ENCODE data around the gene FAM89B. TPM values are rescaled to one million over a fixed set of nuclear protein-coding genes. Genes with fewer than 3 reads are reported as not detected.

The FAM89B gene
- total RNA-seq, 4 donors from 2014 or later = 12.0 to 44.1 (median 23.9) TPM

DNA sequence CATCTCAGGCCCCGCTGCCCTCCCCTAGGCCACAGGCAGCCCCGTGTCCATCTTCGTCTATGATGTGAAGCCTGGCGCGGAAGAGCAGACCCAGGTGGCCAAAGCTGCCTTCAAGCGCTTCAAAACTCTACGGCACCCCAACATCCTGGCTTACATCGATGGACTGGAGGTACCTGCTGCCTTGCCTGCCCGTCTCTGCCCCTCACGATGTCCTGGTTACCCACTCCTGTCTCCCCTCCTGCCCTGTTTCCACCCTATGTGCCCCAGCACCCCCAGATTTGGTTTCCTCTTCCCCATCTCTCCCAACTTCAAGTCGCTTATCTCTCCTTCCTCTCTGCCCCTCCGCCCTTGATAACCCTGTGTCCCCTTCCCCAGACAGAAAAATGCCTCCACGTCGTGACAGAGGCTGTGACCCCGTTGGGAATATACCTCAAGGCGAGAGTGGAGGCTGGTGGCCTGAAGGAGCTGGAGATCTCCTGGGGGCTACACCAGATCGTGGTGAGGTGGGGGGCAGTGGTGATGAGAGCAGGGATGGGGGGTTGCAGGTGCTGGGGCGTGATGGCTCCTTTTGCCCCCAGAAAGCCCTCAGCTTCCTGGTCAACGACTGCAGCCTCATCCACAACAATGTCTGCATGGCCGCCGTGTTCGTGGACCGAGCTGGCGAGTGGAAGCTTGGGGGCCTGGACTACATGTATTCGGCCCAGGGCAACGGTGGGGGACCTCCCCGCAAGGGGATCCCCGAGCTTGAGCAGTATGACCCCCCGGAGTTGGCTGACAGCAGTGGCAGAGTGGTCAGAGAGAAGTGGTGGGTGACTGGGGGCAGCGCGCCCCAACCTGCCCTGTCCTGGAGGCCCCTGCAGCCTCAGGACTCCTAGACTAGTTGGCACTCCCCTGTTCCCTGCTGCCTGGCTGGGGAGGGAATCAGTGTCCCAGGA is 46.5 kb upstream of the FAM89B start:
- TF ChIP-seq, protein P1, sequence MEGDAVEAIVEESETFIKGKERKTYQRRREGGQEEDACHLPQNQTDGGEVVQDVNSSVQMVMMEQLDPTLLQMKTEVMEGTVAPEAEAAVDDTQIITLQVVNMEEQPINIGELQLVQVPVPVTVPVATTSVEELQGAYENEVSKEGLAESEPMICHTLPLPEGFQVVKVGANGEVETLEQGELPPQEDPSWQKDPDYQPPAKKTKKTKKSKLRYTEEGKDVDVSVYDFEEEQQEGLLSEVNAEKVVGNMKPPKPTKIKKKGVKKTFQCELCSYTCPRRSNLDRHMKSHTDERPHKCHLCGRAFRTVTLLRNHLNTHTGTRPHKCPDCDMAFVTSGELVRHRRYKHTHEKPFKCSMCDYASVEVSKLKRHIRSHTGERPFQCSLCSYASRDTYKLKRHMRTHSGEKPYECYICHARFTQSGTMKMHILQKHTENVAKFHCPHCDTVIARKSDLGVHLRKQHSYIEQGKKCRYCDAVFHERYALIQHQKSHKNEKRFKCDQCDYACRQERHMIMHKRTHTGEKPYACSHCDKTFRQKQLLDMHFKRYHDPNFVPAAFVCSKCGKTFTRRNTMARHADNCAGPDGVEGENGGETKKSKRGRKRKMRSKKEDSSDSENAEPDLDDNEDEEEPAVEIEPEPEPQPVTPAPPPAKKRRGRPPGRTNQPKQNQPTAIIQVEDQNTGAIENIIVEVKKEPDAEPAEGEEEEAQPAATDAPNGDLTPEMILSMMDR (IDR thresholded peaks at IDR 0.05) = no peak
- TF ChIP-seq POLR2A (IDR thresholded peaks at IDR 0.05) = no peak
- Histone ChIP-seq H3K4me3 (peak overlapping the region; percentile 66 to 99 (median 85)), H3K9me3 (no peaks in the 10 kb centered on the region), H3K27me3 (no peaks in the 10 kb centered on the region), H3K4me1 (peaks cover 20 to 43% (median 22%) of the 10 kb centered on the region in 3 donors), H3K27ac (peak overlapping the region; percentile 83 to 96 (median 90)), H3K36me3 (peaks cover 2 to 48% (median 5%) of the 10 kb centered on the region in 3 donors)
- intact Hi-C loops (cut with DNase I) = no loop called here
- no peak for DNase-seq
- 27 to 44% methylated on average over 14 to 16 of the region's 31 CpGs for WGBS, 2 donors

DNA sequence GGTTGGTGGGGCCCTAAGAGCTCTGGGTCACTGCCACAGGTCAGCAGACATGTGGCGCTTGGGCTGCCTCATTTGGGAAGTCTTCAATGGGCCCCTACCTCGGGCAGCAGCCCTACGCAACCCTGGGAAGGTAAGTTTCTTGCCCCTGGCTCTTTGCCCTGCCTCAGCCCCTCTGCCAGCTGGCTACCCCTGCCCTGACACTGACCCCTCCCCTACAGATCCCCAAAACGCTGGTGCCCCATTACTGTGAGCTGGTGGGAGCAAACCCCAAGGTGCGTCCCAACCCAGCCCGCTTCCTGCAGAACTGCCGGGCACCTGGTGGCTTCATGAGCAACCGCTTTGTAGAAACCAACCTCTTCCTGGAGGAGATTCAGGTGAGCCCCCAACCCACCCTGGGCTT is 45.6 kb upstream of the FAM89B start:
- 82 to 100% methylated on average over 2 to 4 of the region's 8 CpGs for WGBS, 2 donors
- no peaks in the 10 kb centered on the region for H3K9me3 ChIP-seq
- intact Hi-C loops (cut with DNase I) = no loop called here
- H3K27me3 ChIP-seq = no peaks in the 10 kb centered on the region
- peaks cover 20 to 43% (median 22%) of the 10 kb centered on the region in 3 donors for H3K4me1 ChIP-seq
- no peak for TF ChIP-seq POLR2A (IDR thresholded peaks at IDR 0.05)
- TF ChIP-seq, protein P1 (IDR thresholded peaks at IDR 0.05) = no peak
- peaks cover 11 to 57% (median 14%) of the 10 kb centered on the region in 3 donors for H3K36me3 ChIP-seq
- no peak overlapping the region for H3K4me3 ChIP-seq
- DNase-seq = no peak
- H3K27ac ChIP-seq = no peak overlapping the region

DNA sequence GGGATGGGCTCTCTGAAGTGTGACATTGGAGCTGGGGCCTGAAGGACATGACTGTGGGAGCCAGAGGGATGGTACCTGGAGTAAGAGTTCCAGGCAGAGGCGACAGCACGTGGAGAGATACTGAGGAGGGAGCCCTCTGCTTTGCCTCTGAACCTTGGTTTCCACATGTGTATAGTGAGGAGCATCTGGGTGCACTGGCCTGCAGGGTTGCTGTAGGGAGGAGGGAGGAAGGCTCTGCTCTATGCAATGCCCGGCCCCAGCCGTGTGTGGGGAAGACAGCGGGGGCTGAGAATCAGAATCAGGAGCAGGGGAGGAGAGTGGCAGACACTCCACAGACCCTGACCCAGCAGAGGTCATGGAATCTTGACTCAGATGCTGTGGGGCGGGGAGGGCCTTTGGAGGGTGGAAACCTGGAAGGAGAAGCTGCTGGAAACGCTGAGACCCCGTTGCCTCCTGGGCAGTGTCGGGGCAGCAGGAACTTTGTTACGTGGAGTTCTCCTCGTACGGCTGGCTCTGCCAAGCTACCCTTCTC is 43.5 kb upstream of the FAM89B start:
- Histone ChIP-seq H3K27me3 (no peaks in the 10 kb centered on the region), H3K27ac (no peak overlapping the region), H3K36me3 (peaks cover 17 to 79% (median 27%) of the 10 kb centered on the region in 3 donors), H3K4me3 (no peak overlapping the region), H3K9me3 (no peaks in the 10 kb centered on the region), H3K4me1 (peaks cover 17 to 32% (median 22%) of the 10 kb centered on the region in 3 donors)
- DNase-seq = no peak
- no peak for TF ChIP-seq POLR2A (IDR thresholded peaks at IDR 0.05)
- intact Hi-C loops (cut with DNase I) = no loop called here
- WGBS, 2 donors = 90 to 92% methylated on average over 8 to 11 of the region's 12 CpGs

DNA sequence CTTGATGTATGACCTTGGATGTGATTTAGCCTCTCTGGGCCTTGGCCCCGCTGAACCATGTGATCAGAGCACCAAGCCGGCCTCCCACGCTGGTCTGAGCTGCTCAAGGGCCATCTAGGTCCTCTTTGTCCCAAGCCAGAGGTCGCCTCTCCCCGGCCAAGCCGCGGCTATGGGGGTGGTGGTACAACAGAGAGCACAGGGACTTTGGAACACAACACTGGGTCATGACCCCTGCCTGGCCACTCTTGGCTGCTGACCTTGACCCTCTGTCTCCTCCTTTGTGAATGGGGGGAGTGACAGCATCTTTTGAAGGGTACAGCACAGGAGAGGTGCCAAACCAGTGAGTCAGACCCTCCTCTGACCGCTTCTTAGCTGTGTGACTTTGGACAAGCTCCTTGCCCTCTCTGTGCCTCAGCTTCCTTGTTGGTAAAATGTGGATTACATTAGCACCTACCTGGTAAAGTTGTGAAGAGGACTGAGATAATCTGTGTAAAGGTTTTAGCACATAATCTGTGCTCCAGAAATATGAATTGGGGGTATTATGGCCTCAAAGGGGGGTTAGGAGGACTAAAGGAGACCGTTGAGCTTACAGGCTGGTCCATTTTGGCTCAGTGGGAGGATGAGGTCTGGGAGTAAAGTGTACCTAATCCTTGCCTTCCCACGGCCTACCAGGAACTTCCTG is 42.7 kb upstream of the FAM89B start:
- Histone ChIP-seq H3K27ac (no peak overlapping the region), H3K4me1 (peaks cover 10 to 25% (median 15%) of the 10 kb centered on the region in 3 donors), H3K4me3 (no peak overlapping the region), H3K27me3 (no peaks in the 10 kb centered on the region), H3K36me3 (peaks cover 17 to 86% (median 27%) of the 10 kb centered on the region in 3 donors), H3K9me3 (no peaks in the 10 kb centered on the region)
- DNase-seq = no peak
- intact Hi-C loops (cut with DNase I) = no loop called here
- no peak for TF ChIP-seq POLR2A (IDR thresholded peaks at IDR 0.05)
- TF ChIP-seq, protein P1 (IDR thresholded peaks at IDR 0.05) = no peak
- 61 to 80% methylated on average over 2 to 3 of the region's 10 CpGs for WGBS, 2 donors

DNA sequence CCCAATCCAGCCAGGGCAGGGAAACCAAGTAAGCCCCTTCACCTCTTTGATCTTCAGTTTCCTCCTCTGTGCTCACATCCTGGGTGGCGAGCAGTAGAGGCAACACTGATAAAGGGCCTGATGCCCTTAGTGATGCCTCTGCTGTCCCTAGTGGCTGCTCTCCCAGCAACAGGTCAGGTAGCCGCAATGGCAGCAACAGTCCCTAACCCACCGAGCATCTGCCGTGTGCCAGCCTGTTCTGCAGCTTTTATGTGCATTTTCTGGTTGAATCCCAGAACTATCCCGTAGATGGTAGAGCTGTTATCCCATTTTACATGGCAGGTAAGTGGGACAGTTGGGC is 42.2 kb upstream of the FAM89B start:
- 69 to 83% methylated on average over 5 of the region's 5 CpGs for WGBS, 2 donors
- intact Hi-C loops (cut with DNase I) = no loop called here
- H3K27me3 ChIP-seq = no peaks in the 10 kb centered on the region
- H3K36me3 ChIP-seq = peaks cover 17 to 91% (median 27%) of the 10 kb centered on the region in 3 donors
- no peak overlapping the region for H3K27ac ChIP-seq
- no peak overlapping the region for H3K4me3 ChIP-seq
- DNase-seq = no peak
- TF ChIP-seq POLR2A (IDR thresholded peaks at IDR 0.05) = no peak
- TF ChIP-seq, protein P1 (IDR thresholded peaks at IDR 0.05) = peak in 1 of 6 experiments; percentile 25
- peaks cover 10 to 25% (median 14%) of the 10 kb centered on the region in 3 donors for H3K4me1 ChIP-seq
- H3K9me3 ChIP-seq = no peaks in the 10 kb centered on the region
